OCI-LY1 (cell line): Measurements from ENCODE around the gene USP8.
"Not testable (repeated sequence)": the region's sequence is repeated elsewhere in the genome, so short reads cannot be mapped to it uniquely, and the experiment has no call there.

ENCODE experiments used
- H2AFZ ChIP-seq: fragments of 200-600 bp; sonication (generic), shearing (Covaris generic); 2 replicates; pipeline ENCODE4 v1.6.0; 2014; ENCODE audit warnings: antibody characterized with exemption, mild to moderate bottlenecking, low read length
- H3F3A ChIP-seq: fragments of 200-600 bp; sonication (generic), shearing (Covaris generic); 2 replicates; pipeline ENCODE4 v1.6.0; 2014; ENCODE audit warnings: mild to moderate bottlenecking, antibody characterized with exemption, low read length, moderate library complexity; ENCODE audit not compliant: insufficient read depth
- H3K27ac ChIP-seq: fragments of 200-600 bp; sonication (generic); 2 replicates; pipeline ENCODE4 v1.5.1; 2014; ENCODE audit warnings: low read length, mixed run types, mild to moderate bottlenecking, low read depth; ENCODE audit not compliant: poor library complexity, severe bottlenecking
- H3K27me3 ChIP-seq: fragments of 200-600 bp; sonication (generic); 2 replicates; pipeline ENCODE4 v1.6.0; 2014; ENCODE audit warnings: antibody characterized with exemption, mild to moderate bottlenecking, low read length, moderate library complexity; ENCODE audit not compliant: insufficient read depth
- H3K36me3 ChIP-seq: fragments of 200-600 bp; sonication (generic); 2 replicates; pipeline ENCODE4 v1.6.1; 2014; ENCODE audit warnings: mild to moderate bottlenecking, antibody characterized with exemption, low read length, moderate library complexity, mixed read lengths; ENCODE audit not compliant: insufficient read depth
- H3K4me1 ChIP-seq: fragments of 200-600 bp; sonication (generic); 2 replicates; pipeline ENCODE4 v1.5.1; 2014; ENCODE audit warnings: mild to moderate bottlenecking, low read length, moderate library complexity; ENCODE audit not compliant: insufficient read depth, severe bottlenecking
- H3K4me2 ChIP-seq: fragments of 200-600 bp; sonication (generic), shearing (Covaris generic); 2 replicates; pipeline ENCODE4 v1.6.1; 2014; ENCODE audit warnings: low read length
- H3K4me3 ChIP-seq: fragments of 200-600 bp; sonication (generic); 2 replicates; pipeline ENCODE4 v1.5.1; 2014; ENCODE audit warnings: low read length, low read depth, mild to moderate bottlenecking, mixed read lengths; ENCODE audit not compliant: poor library complexity, severe bottlenecking
- H3K79me2 ChIP-seq: fragments of 200-600 bp; shearing (Covaris generic); 2 replicates; pipeline ENCODE4 v1.6.1; 2016; ENCODE audit warnings: mixed run types, low read length, mixed read lengths; ENCODE audit not compliant: insufficient read depth
- H3K9ac ChIP-seq: fragments of 200-600 bp; sonication (generic), shearing (Covaris generic); 2 replicates; pipeline ENCODE4 v1.6.1; 2014; ENCODE audit warnings: mild to moderate bottlenecking, low read length, mixed read lengths
- H3K9me2 ChIP-seq: fragments of 200-600 bp; sonication (generic), shearing (Covaris generic); 2 replicates; pipeline ENCODE4 v1.6.1; 2014; ENCODE audit warnings: low read depth, mild to moderate bottlenecking, low read length, mixed read lengths
- H3K9me3 ChIP-seq: fragments of 200-600 bp; shearing (Covaris generic); 2 replicates; pipeline ENCODE4 v1.6.1; 2014; ENCODE audit warnings: low read length, mixed read lengths
- H4K20me1 ChIP-seq: fragments of 200-600 bp; sonication (generic), shearing (Covaris generic); 2 replicates; pipeline ENCODE4 v1.6.0; 2016; ENCODE audit warnings: mild to moderate bottlenecking, low read length; ENCODE audit not compliant: insufficient read depth
- EZH2 ChIP-seq: fragments of 200-600 bp; sonication (generic), shearing (Covaris generic); IDR thresholded peaks from 2 replicates; pipeline ENCODE4 v1.8.0; 2017; ENCODE audit warnings: borderline replicate concordance, mixed run types, mild to moderate bottlenecking, antibody characterized with exemption, low read length, moderate library complexity, mixed read lengths
- TF ChIP-seq, protein P1 (sequence below): fragments of 200-600 bp; sonication (generic), shearing (Covaris generic); IDR thresholded peaks from 2 replicates; pipeline ENCODE4 v1.5.1; 2017; ENCODE audit warnings: mild to moderate bottlenecking, antibody characterized with exemption, low read length, moderate library complexity, mixed read lengths

The USP8 gene

GRCh38 chr15:50487287-50487686 lies 63.1 kb downstream of the USP8 start:
- Histone ChIP-seq H3K9ac (no peak overlapping the region), H3K4me2 (no peak overlapping the region), H3K9me3 (no peaks in the 10 kb centered on the region; the same call in 1 of the 2 replicates), H3K79me2 (no peaks in the 10 kb centered on the region), H3K9me2 (no peaks in the 10 kb centered on the region), H3K4me3 (no peak overlapping the region), H3F3A (no peaks in the 10 kb centered on the region), H4K20me1 (no peaks in the 10 kb centered on the region), H3K36me3 (peaks cover 54% of the 10 kb centered on the region), H2AFZ (no peak overlapping the region), H3K27me3 (no peaks in the 10 kb centered on the region), H3K27ac (no peak overlapping the region), H3K4me1 (no peaks in the 10 kb centered on the region)
- no peak for TF ChIP-seq EZH2
- TF ChIP-seq, protein P1, sequence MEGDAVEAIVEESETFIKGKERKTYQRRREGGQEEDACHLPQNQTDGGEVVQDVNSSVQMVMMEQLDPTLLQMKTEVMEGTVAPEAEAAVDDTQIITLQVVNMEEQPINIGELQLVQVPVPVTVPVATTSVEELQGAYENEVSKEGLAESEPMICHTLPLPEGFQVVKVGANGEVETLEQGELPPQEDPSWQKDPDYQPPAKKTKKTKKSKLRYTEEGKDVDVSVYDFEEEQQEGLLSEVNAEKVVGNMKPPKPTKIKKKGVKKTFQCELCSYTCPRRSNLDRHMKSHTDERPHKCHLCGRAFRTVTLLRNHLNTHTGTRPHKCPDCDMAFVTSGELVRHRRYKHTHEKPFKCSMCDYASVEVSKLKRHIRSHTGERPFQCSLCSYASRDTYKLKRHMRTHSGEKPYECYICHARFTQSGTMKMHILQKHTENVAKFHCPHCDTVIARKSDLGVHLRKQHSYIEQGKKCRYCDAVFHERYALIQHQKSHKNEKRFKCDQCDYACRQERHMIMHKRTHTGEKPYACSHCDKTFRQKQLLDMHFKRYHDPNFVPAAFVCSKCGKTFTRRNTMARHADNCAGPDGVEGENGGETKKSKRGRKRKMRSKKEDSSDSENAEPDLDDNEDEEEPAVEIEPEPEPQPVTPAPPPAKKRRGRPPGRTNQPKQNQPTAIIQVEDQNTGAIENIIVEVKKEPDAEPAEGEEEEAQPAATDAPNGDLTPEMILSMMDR, result no peak

GRCh38 chr15:50493625-50494024 lies 69.4 kb downstream of the USP8 start:
- Histone ChIP-seq H3K36me3 (peaks cover 78% of the 10 kb centered on the region), H3K4me2 (no peak overlapping the region), H3K9me2 (no peaks in the 10 kb centered on the region), H3K27me3 (no peaks in the 10 kb centered on the region), H4K20me1 (no peaks in the 10 kb centered on the region), H3K79me2 (no peaks in the 10 kb centered on the region), H3K27ac (no peak overlapping the region), H3K9ac (no peak overlapping the region), H3F3A (no peaks in the 10 kb centered on the region), H3K4me1 (no peaks in the 10 kb centered on the region), H3K4me3 (no peak overlapping the region), H3K9me3 (no peaks in the 10 kb centered on the region), H2AFZ (no peak overlapping the region)
- TF ChIP-seq, protein P1, result no peak
- TF ChIP-seq EZH2, result no peak

DNA sequence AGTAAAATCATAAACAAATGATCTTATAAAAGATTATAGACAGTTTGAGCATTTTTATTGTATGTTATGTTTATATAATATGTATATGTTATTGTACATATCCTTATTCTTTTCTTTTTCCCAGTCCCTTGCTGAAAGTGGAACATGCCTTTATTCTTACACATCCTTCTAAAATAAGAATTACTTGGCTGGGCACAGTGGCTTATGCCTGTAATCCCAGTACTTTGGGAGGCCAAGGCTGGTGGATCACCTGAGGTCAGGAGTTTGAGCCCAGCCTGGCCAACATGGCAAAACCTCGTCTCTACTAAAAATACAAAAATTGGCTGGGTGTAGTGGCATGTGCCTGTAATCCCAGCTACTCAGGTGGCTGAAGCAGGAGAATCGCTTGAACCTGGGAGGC lies 70.3 kb downstream of the USP8 start:
- H3K9me3 ChIP-seq, H3F3A ChIP-seq, H3K27ac ChIP-seq, H3K79me2 ChIP-seq, H3K4me1 ChIP-seq, H3K9ac ChIP-seq, H4K20me1 ChIP-seq, H3K4me2 ChIP-seq, H3K4me3 ChIP-seq, H2AFZ ChIP-seq, H3K9me2 ChIP-seq, H3K27me3 ChIP-seq: not testable (repeated sequence)
- peaks cover 87% of the 10 kb centered on the region for H3K36me3 ChIP-seq

GRCh38 chr15:50496692-50497091 lies 72.5 kb downstream of the USP8 start:
- H3K9me2 ChIP-seq, result no peaks in the 10 kb centered on the region
- H2AFZ ChIP-seq, result no peak overlapping the region
- H3K4me1 ChIP-seq, result no peaks in the 10 kb centered on the region
- H3K36me3 ChIP-seq, result peaks cover 84% of the 10 kb centered on the region
- no peaks in the 10 kb centered on the region for H3K79me2 ChIP-seq
- TF ChIP-seq EZH2, result no peak
- TF ChIP-seq, protein P1, result no peak
- no peaks in the 10 kb centered on the region for H3F3A ChIP-seq
- no peaks in the 10 kb centered on the region for H4K20me1 ChIP-seq
- H3K27ac ChIP-seq, result no peak overlapping the region
- H3K4me3 ChIP-seq, result no peak overlapping the region
- H3K4me2 ChIP-seq, result no peak overlapping the region
- H3K9me3 ChIP-seq, result no peaks in the 10 kb centered on the region
- no peaks in the 10 kb centered on the region for H3K27me3 ChIP-seq
- no peak overlapping the region for H3K9ac ChIP-seq
